ENCODE results near the gene ZNF878.
"Not testable (repeated sequence)": the region's sequence is repeated elsewhere in the genome, so short reads cannot be mapped to it uniquely, and the experiment has no call there.

The ZNF878 gene

GRCh38 chr19:12052497-12053169 is at the start of gene ZNF878:
TSS of gene ZNF878 (minus strand) at chr19:12052961. CDS start at chr19:12052801, 160 bp downstream.
- peak in 55 of 56 donors; percentile 22 to 92 (median 74) for DNase-seq

GRCh38 chr19:12098040-12098439 is 45.3 kb upstream of the ZNF878 start:
- no peak for DNase-seq

GRCh38 chr19:12095111-12095790 is 42.5 kb upstream of the ZNF878 start:
- no peak for DNase-seq

GRCh38 chr19:12093777-12094176 is 41.0 kb upstream of the ZNF878 start:
- DNase-seq = no peak

GRCh38 chr19:12092956-12093355 is 40.2 kb upstream of the ZNF878 start:
- no peak for DNase-seq

- peak in 55 of 56 donors; percentile 0 to 86 (median 49) for DNase-seq
These were observed 39.5 kb upstream of the ZNF878 start for GRCh38 chr19:12092065-12092867.

- DNase-seq = peak in 45 of 56 donors; percentile 1 to 79 (median 25)
These were observed 38.0 kb upstream of the ZNF878 start for GRCh38 chr19:12090807-12091206.

- no peak for DNase-seq
These were observed 32.5 kb upstream of the ZNF878 start for GRCh38 chr19:12085074-12085818.

GRCh38 chr19:12083336-12083735 is 30.6 kb upstream of the ZNF878 start:
- not testable (repeated sequence) for DNase-seq

- DNase-seq = no peak
These were observed 24.6 kb upstream of the ZNF878 start for GRCh38 chr19:12077375-12077774.

- not testable (repeated sequence) for DNase-seq
These were observed 23.6 kb upstream of the ZNF878 start for GRCh38 chr19:12076331-12076730.

GRCh38 chr19:12075538-12076139 is 22.9 kb upstream of the ZNF878 start:
- no peak for DNase-seq

- peak; percentile 69 to 98 (median 95) for DNase-seq
These were observed 12.1 kb upstream of the ZNF878 start, which contains the start of gene ZNF844 for GRCh38 chr19:12064590-12065538. TSS of gene ZNF844 (plus strand) at chr19:12064731. CDS start at chr19:12064874, 143 bp downstream.

- no peak for DNase-seq
These were observed 3.0 kb upstream of the ZNF878 start for GRCh38 chr19:12055784-12056183.

- DNase-seq = no peak
These were observed 667 bp downstream of the ZNF878 start for GRCh38 chr19:12052091-12052496.

GRCh38 chr19:12047868-12048267 is 4.9 kb downstream of the ZNF878 start:
- no peak for DNase-seq

- no peak for DNase-seq
These were observed 8.9 kb downstream of the ZNF878 start for GRCh38 chr19:12043752-12044422.

GRCh38 chr19:12042893-12043292 is 9.9 kb downstream of the ZNF878 start:
- no peak for DNase-seq

Data from nucleus accumbens (tissue), 56 donors.